Stimulated activated CD8-positive, alpha-beta memory T cell treated with anti-CD3 and anti-CD28 coated beads, Interleukin-2, amount 100 ng/mL, for 48 hours (primary cell): ENCODE measurements around the gene FCAMR.

ENCODE experiments used
- DNase-seq, 2 donors: peaks; one replicate each; pipeline ENCODE4 v3.0.0-alpha.2; 2020; ENCODE audit warnings: low read depth in 2 of 2

FCAMR gene, protein sequence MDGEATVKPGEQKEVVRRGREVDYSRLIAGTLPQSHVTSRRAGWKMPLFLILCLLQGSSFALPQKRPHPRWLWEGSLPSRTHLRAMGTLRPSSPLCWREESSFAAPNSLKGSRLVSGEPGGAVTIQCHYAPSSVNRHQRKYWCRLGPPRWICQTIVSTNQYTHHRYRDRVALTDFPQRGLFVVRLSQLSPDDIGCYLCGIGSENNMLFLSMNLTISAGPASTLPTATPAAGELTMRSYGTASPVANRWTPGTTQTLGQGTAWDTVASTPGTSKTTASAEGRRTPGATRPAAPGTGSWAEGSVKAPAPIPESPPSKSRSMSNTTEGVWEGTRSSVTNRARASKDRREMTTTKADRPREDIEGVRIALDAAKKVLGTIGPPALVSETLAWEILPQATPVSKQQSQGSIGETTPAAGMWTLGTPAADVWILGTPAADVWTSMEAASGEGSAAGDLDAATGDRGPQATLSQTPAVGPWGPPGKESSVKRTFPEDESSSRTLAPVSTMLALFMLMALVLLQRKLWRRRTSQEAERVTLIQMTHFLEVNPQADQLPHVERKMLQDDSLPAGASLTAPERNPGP

DNA sequence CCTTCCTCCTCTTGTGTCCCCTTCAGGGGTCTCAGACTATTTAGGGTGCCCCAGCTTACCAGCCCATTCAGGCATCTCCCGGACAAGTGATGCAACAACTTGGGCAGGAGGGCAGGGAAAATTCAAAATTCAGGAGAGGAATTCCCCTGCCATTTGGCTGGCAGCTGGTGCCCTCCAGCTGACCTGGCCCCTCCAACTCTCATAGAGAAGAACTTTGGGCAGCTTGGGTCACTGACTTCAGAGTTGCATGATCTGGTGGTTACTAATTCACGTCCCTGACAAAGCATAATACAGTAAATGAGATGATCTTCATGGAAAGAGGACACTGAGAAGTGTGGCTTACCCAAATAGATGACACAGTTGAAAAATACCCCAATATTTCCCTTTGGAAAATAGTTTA lies at the start of gene FCAMR:
FCAMR (minus strand) TSS at position 15 of the 400 bp plus-strand sequence. CDS start 335 bp downstream, outside the sequence.
- DNase-seq = no peak

DNA sequence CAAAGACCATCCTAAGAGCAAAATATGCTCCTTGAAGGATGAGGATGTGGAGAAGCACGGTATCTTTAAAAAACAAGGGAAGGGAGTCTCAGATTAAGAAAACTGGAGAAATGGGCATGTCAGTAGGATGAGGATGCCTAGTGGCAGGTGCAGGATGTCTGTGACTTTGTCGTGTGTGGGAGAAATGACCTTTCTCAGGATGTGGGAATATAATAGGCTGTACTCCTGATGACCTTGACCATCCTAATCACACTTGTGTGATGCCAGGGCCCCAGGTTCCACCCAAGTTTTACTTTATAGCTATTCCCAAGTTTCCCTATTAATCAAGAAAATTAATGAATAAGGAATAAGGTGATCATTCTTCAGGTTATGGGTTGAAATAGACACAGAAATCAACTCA lies 49.4 kb upstream of the FCAMR start:
- no peak for DNase-seq

- no peak for DNase-seq
Measured at GRCh38 chr1:207019161-207019560, 48.9 kb upstream of the FCAMR start.

DNA sequence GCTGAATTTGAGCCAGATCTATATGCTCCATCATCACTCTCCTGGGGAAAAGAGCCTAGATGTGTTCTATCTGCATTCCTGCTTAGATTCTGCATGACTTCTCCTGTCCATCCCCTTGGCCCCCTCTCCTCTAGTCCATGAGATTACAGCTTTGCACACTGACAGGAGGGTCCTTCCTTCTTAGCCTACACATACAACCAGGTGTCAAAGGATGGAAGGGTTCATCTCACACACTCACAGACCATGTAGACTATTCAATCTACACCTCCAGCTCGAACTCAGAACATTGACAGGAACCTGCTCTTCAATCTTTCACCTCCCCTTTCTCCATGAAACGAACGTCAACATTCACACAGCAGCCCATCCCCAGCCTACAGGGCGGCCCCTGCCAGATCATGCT lies 48.4 kb upstream of the FCAMR start:
- DNase-seq = no peak

GRCh38 chr1:207017615-207018559 lies 47.6 kb upstream of the FCAMR start:
- no peak for DNase-seq

DNA sequence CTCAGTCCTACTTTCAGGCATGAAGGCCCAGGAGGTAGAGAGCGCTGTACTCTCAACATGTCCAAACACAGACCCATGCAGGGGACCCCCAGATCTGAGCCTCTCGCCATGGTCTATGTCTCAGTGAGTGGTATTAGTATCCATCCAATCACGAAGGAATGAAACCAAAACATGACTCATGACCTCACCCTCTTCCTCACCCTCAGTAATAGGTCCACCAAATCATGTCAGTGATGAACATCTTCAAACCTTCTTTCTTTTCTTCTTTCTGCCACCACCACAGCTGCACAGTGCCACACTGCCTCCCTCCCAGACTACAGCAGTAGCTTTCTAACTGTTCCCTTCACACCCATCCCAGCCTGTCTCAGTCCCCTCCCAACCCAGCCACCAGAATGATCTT lies 45.5 kb upstream of the FCAMR start:
- DNase-seq = no peak

DNA sequence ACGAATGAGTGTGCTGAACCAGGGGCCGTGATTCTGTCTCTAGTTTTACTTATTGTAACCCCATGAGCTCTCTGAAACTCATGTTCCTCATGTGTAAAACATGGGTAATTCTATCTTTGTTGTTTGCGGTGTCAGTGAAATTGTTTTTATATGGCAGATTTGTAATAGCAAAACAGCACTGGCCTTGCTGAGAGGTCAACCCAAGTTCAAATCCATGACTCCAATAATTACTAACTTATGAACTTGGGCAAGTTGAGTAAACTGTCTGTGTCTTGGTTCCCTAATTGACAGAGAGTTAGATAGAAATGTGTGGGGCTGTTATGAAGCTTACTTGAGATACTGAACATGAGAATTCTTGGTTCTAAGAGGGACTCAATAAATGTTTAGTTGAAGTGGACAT lies 44.5 kb upstream of the FCAMR start:
- DNase-seq = no peak

DNA sequence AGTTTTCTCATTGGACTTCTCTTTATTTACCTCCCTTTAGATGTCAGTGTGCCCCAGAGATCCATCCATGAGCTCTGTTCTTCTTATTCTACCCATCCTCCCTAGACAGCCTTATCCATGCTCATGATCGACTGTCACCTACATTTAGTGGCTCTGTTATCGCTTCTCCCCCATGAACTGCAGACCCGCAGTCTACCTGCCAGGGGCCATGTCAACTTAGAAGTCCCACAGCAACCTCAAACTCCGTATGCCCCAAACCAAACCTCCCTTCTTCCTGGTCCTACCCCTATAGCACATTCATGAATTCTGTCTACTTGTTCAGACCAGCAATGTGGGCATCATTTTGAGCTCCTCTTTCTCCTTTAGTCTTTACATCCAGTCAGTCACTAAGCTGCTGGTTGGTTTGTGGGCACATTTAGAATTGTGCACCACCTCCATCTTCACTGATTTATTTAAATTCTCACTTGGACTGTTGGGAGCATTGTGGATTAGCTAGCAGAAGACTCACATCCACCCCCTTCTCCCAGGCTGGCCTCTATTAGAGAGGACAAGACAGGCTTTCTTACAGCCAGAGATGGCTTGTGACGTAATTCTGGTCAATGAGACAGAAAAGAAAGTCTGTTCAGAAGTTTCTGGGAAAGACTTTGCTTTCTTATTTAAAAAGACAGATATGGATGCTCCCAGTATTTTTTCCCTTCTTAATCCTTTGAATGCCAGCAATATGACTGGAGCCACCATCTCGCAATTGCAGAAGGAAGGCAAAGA lies 43.2 kb upstream of the FCAMR start:
- no peak for DNase-seq

DNA sequence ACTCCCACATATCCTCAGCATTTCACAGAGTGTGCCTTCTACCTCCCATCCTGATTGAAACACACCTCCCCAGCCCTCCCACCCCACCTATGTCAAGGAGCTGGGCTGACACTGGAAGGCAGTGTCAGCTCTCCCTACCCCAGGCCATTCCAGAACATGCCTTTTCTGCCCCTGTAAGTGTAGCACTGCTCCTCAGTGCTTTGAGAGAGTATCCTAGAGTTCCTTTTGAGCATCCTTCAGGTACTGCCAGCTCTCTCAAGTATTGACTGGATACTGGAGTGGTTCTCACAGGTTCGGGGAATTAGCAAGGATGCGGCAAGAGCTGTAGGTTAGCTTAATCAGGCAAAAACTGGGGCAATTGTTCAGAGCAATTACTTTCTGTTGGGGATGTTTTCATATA lies 40.5 kb upstream of the FCAMR start:
- no peak for DNase-seq

DNA sequence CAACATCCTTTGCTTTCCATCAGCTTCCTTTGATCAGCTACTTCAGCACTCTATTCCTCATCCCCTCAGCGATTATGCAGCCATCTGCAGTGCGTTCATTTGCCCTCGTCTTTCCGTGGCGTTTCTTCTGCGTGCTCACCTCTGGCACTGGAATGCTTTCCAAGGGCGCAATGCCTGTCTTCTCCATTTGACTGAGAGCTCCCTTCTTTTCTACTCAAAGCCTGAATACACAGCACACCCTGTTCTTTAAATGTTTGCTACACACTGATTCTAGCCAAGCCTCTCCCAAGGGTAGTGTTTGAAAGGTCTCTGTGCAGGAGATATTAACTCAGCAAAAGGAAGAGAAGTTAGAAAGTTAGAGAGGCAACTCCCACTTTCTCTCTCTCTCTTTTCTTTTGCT lies 39.7 kb upstream of the FCAMR start:
- DNase-seq = no peak

DNA sequence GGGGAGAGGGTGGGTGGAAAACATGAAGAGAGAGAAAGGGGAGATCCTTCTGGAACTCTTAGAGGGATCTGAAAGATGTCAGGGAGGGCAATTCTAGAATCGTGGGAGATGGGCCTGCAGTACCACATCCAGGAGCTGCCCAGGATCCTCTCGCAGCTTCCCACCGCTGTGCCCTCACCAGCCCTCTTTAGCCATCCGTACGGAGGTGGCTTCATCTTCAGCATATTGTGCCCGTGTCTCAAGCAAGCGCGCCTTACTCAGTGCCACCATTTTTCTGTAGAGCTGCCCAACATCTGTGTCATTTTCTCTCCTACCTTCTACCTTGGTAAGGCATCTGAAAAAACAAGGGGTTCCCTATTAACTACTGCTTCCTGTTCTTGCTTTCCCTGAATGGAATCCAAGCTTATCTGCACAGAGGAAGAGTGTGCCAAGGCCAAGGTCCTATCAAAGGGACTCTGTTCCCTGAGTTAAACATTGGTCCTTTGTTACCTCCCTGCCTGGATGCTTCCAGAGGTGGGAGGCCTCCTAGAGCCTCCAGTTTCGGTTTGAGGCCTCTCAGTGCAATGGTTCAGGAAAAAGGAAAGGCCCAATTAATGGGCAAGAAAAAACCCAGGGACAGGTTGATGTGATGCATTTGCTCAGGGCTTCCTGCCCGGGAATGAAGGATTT lies 39.1 kb upstream of the FCAMR start:
- no peak for DNase-seq

GRCh38 chr1:207007352-207008033 lies 37.2 kb upstream of the FCAMR start:
- DNase-seq = no peak

GRCh38 chr1:207006914-207007313 lies 36.7 kb upstream of the FCAMR start:
- no peak for DNase-seq

- no peak for DNase-seq
Measured at GRCh38 chr1:207006083-207006482, 35.8 kb upstream of the FCAMR start.

GRCh38 chr1:207004931-207005830 lies 34.9 kb upstream of the FCAMR start:
- peak; percentile 11 to 18 for DNase-seq

DNA sequence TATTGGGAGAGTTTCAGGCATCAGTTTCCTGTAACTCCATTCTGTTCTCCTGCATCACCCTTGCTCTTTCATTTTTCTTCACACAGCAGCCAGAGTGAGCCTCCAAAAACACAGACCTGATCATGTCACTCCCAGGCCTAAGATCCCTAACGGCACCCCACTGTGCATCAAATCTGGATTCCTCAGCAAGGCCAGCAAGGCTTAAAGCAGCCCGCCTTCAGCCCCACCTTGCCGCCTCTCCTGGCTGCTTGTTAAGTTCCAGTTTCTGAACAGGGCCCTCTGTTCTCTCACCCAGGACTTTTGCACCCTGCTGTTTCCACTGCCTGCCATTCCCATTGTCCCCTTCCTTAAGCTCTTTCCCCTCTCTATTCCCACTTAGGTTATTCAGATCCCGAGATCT lies 33.0 kb upstream of the FCAMR start:
- no peak for DNase-seq

- DNase-seq = no peak
Measured at GRCh38 chr1:207002724-207003146, 32.5 kb upstream of the FCAMR start.

DNA sequence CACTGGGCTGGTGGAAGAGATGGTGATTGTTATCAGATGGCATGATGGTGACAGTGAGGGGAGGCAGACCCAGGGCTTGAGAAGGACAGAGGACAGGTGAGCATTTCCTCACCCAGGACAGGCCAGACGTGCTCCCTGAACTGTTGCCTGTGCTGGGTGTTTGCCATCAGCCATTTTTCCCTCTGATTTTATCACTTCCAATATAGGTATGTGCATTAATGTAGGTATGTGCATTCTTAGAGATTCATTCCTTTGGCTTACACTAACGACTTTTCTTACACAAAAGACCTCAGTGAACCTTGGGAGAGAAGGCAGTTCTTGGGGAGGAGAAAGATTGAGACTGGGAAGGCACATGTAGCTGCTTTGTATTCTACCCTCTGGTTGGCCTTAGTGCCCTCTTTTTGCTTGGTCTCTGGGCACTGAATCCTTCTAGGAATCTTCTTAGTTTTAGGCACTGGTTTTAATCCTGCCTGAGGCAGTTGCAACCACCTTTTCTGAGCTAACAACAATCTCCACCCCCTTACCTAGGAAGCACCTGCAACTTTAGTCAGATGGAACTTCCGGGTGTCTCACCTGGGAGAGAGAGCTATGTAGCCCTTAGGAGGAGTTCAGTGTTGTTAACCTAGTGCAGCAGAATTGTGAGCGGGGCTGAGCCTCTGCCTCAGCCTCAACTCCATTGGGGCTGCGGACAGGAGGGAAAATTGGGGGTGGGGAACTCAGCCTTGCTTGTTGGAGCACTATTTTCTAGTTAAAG lies 31.4 kb upstream of the FCAMR start:
- DNase-seq = no peak
